HepG2 (cell line): ENCODE results near the gene GDPGP1. TPM values are rescaled to one million over a fixed set of nuclear protein-coding genes. Genes with fewer than 3 reads are reported as not detected.
"Not testable (repeated sequence)": the region's sequence is repeated elsewhere in the genome, so short reads cannot be mapped to it uniquely, and the experiment has no call there.

Experiments used
- ATAC-seq: fragments of 200-7000 bp; cut with Tn5 transposase; 3 replicates; pipeline ENCODE4 v1.9.1; 2020; ENCODE audit warnings: mild to moderate bottlenecking, moderate library complexity
- BruUV-seq: library from RNA; stranded (reverse); fragments of 400-500 nt; replicated peaks from 2 replicates; lab custom pipeline; 2021; lab: Mats Ljungman, UMichigan
- CTCF ChIA-PET: fragments of 300-600 bp; formaldehyde crosslinking; extraction: SDS; loops from one replicate; lab custom pipeline; 2021; ENCODE audit warnings: low total read pairs, inconsistent platforms, low intra/inter-chr PET ratio; lab: Yijun Ruan, JAX
- POLR2A ChIA-PET: fragments of 350-600 bp; sonication (Branson Sonifier 250); formaldehyde crosslinking; loops from one replicate; lab custom pipeline; 2020; ENCODE audit warnings: antibody characterized with exemption, inconsistent platforms; lab: Yijun Ruan, JAX
- DNase-seq: peaks from one replicate; pipeline ENCODE4 v3.0.0-alpha.2; 2015; ENCODE audit warnings: low spot score
- FAIRE-seq: peaks from 3 replicates; lab custom pipeline; 2011; peaks lifted over from hg19 to GRCh38; lab: Jason Lieb, UNC
- H2AFZ ChIP-seq: one replicate; pipeline ENCODE4 v1.6.1; 2011; ENCODE audit warnings: low read length, inconsistent platforms
- H3K27ac ChIP-seq: fragments of 300-600 bp; 3 replicates; pipeline ENCODE4 v1.8.0; 2011; ENCODE audit warnings: mixed run types, mild to moderate bottlenecking, mixed read lengths, low read length, inconsistent platforms; ENCODE audit not compliant: insufficient read depth; ENCODE audit errors: extremely low read length
- H3K27me3 ChIP-seq, 2 experiments: fragments of 200-600 bp in 1 of 2; 2 replicates in 1 of 2; 3 replicates in 1 of 2; pipeline versions ENCODE4 v1.6.0 to v1.8.0; 2011; ENCODE audit warnings: low read length in 2 of 2, mild to moderate bottlenecking in 2 of 2, moderate library complexity in 2 of 2, inconsistent platforms in 1 of 2; ENCODE audit not compliant: insufficient read depth in 2 of 2, control insufficient read depth in 1 of 2
- H3K36me3 ChIP-seq, 2 experiments: fragments of 200-600 bp in 1 of 2; replicated peaks in 1 of 2; 2 replicates in 1 of 2; 3 replicates in 1 of 2; pipeline versions ENCODE4 v1.5.1 to v1.8.0; 2011; ENCODE audit warnings: low read length in 2 of 2, inconsistent platforms in 1 of 2; ENCODE audit not compliant: insufficient read depth in 2 of 2, control insufficient read depth in 1 of 2
- H3K4me1 ChIP-seq: 2 replicates; pipeline ENCODE4 v1.5.1; 2012; ENCODE audit warnings: low read length, inconsistent platforms; ENCODE audit not compliant: insufficient read depth
- H3K4me2 ChIP-seq: 2 replicates; pipeline ENCODE4 v1.6.0; 2011; ENCODE audit warnings: low read depth, low read length, inconsistent platforms
- H3K4me3 ChIP-seq, 3 experiments: fragments of 200-600 bp in 1 of 3; sonication (generic), shearing (Covaris generic) in 1 of 3; replicated peaks in 1 of 3; 2 replicates each; pipeline ENCODE4 v1.5.1; 2011 to 2016; ENCODE audit warnings: low read length in 3 of 3, inconsistent platforms in 2 of 3, low read depth in 2 of 3, mild to moderate bottlenecking in 2 of 3, control low read depth in 1 of 3, mixed read lengths in 1 of 3; ENCODE audit not compliant: insufficient read depth in 1 of 3
- H3K79me2 ChIP-seq: one replicate; pipeline ENCODE4 v1.6.1; 2011; ENCODE audit warnings: low read length, inconsistent platforms; ENCODE audit not compliant: insufficient read depth
- H3K9ac ChIP-seq: 2 replicates; pipeline ENCODE4 v1.6.0; 2011; ENCODE audit warnings: mild to moderate bottlenecking, low read depth, low read length, inconsistent platforms; ENCODE audit not compliant: insufficient read depth
- H3K9me3 ChIP-seq: 2 replicates; pipeline ENCODE4 v1.5.1; 2012; ENCODE audit warnings: mild to moderate bottlenecking, low read length
- H4K20me1 ChIP-seq: 2 replicates; pipeline ENCODE4 v1.6.0; 2011; ENCODE audit warnings: inconsistent platforms, mild to moderate bottlenecking, low read length, moderate library complexity; ENCODE audit not compliant: insufficient read depth
- GATAD1 ChIP-seq: IDR thresholded peaks from 2 replicates; pipeline ENCODE4 v1.6.1; 2016; ENCODE audit warnings: missing genetic modification reagents, missing compliant biosample characterization
- HNRNPH1 ChIP-seq: fragments of 200-400 bp; formaldehyde crosslinking; optimal IDR thresholded peaks from 2 replicates; pipeline ENCODE3; 2017; ENCODE audit warnings: mild to moderate bottlenecking, low read depth, low read length
- KAT7 ChIP-seq: IDR thresholded peaks from 2 replicates; pipeline ENCODE4 v1.6.1; 2018; ENCODE audit warnings: borderline replicate concordance, missing compliant biosample characterization
- RARG ChIP-seq: sonication (generic); formaldehyde crosslinking; IDR thresholded peaks from 2 replicates; pipeline ENCODE4 v1.4.0; 2020; ENCODE audit warnings: low read depth, mild to moderate bottlenecking, missing genetic modification reagents
- SALL1 ChIP-seq: sonication (generic); formaldehyde crosslinking; IDR thresholded peaks from 2 replicates; pipeline ENCODE4 v1.8.0; 2022; ENCODE audit warnings: mild to moderate bottlenecking, missing genetic modification reagents
- SP1 ChIP-seq, 2 experiments: fragments of 450-650 bp in 1 of 2; sonication (generic) in 1 of 2; formaldehyde crosslinking in 1 of 2; IDR thresholded peaks; 2 replicates each; pipeline versions ENCODE4 v1.4.0 to v1.6.1; 2016 to 2020; ENCODE audit warnings: missing genetic modification reagents in 1 of 2
- ZBTB37 ChIP-seq: sonication (generic); formaldehyde crosslinking; IDR thresholded peaks from 2 replicates; pipeline ENCODE4 v1.4.0; 2020; ENCODE audit warnings: mild to moderate bottlenecking, missing genetic modification reagents
- ZFY ChIP-seq: sonication (generic); formaldehyde crosslinking; IDR thresholded peaks from 2 replicates; pipeline ENCODE4 v1.4.0; 2020; ENCODE audit warnings: missing genetic modification reagents
- ZNF207 ChIP-seq: fragments of 450-650 bp; IDR thresholded peaks from 2 replicates; pipeline ENCODE4 v1.6.1; 2016; ENCODE audit warnings: antibody characterized with exemption, borderline replicate concordance
- ZNF251 ChIP-seq: sonication (generic); formaldehyde crosslinking; IDR thresholded peaks from 2 replicates; pipeline ENCODE4 v1.9.0; 2021; ENCODE audit warnings: mild to moderate bottlenecking, missing genetic modification reagents
- ZNF451 ChIP-seq: sonication (generic); formaldehyde crosslinking; IDR thresholded peaks from 2 replicates; pipeline ENCODE4 v1.5.0; 2020; ENCODE audit warnings: mild to moderate bottlenecking, missing genetic modification reagents
- ZNF605 ChIP-seq: sonication (generic); formaldehyde crosslinking; IDR thresholded peaks from 2 replicates; pipeline ENCODE4 v1.8.0; 2022; ENCODE audit warnings: mild to moderate bottlenecking, missing genetic modification reagents
- ZNF639 ChIP-seq: conservative IDR thresholded peaks from 2 replicates; pipeline ENCODE4 v1.6.1; 2018; ENCODE audit warnings: missing genetic modification reagents
- WGBS: methylation state at CpG from one replicate; pipeline ENCODE4 v1.1.6; 2017; ENCODE audit warnings: low lambda C conversion rate; 5-methylcytosine and 5-hydroxymethylcytosine counted together
- in situ Hi-C: cut with HindIII; loops from 2 replicates; pipeline ENCODE4 v1.10.0; 2017; ENCODE audit warnings: low pct_unique_long_range_greater_than_20kb; ENCODE audit not compliant: extremely low pct_ligation_motif_present
- intact Hi-C: fragments of 100-400 bp; cut with micrococcal nuclease; formaldehyde crosslinking; loops from one replicate; pipeline ENCODE4 v1.10.0; 2022; ENCODE audit not compliant: unreplicated experiment
- polyA plus RNA-seq, 8 experiments: library from polyadenylated mRNA; depleted of rRNA in 3 of 8; stranded (reverse) in 7 of 8; unstranded in 1 of 8; fragments of >200 nt; fragmentation: Illumina TruSeq in 4 of 8; extraction: Trizol in 4 of 8; gene quantifications; 2 replicates each; pipeline versions ENCODE4 v1.2.1 to v1.2.3, GENCODE V29; 2011 to 2016; ENCODE audit warnings: low read depth in 4 of 8, missing spikeins in 1 of 8, mixed read lengths in 1 of 8; ENCODE audit not compliant: insufficient read depth in 1 of 8
- total RNA-seq, 5 experiments: library from RNA; depleted of rRNA; stranded (reverse); fragments of >200 nt; fragmentation: Illumina TruSeq; extraction: Trizol; gene quantifications; 2 replicates each; pipeline ENCODE4 v1.2.3, GENCODE V29; 2016; ENCODE audit warnings: low read depth in 1 of 5

The GDPGP1 gene
- total and polyA plus RNA-seq, 2 of the 13 experiments (the other 11 are each of a cell fraction or from before 2014, with no cell fraction given) = 1.5 to 4.3 TPM

GRCh38 chr15:90184786-90185704 is 49.0 kb upstream of the GDPGP1 start (continued):
- TF ChIP-seq GATAD1 (peak; percentile 49; the same call in 1 of the 2 replicates), ZNF207 (no peak), ZNF451 (CRISPR knock-in tag) (no peak), ZNF605 (no peak; the same call in 1 of the 2 replicates), ZNF251 (CRISPR knock-in tag) (no peak), ZBTB37 (CRISPR knock-in tag) (no peak)

- Histone ChIP-seq H3K79me2 (no peaks in the 10 kb centered on the region), H4K20me1 (no peaks in the 10 kb centered on the region), H3K36me3 (no peaks in the 10 kb centered on the region), H3K4me2 (no peak overlapping the region), H3K9ac (no peak overlapping the region), H3K4me1 (peaks cover 57% of the 10 kb centered on the region), H3K27ac (no peak overlapping the region), H3K4me3 (no peak overlapping the region), H2AFZ (no peak overlapping the region), H3K9me3 (no peaks in the 10 kb centered on the region), H3K27me3 (no peaks in the 10 kb centered on the region)
- WGBS = 73% methylated on average over 8 of the region's 8 CpGs
- no peak for ATAC-seq
- no peak for DNase-seq
- CTCF ChIA-PET = no interaction called here
- intact Hi-C loops = no loop called here
- TF ChIP-seq ZFY (CRISPR knock-in tag) = no peak
- TF ChIP-seq RARG (CRISPR knock-in tag) = no peak
- no peak for TF ChIP-seq SALL1
- no peak for TF ChIP-seq HNRNPH1
- TF ChIP-seq ZNF639 (CRISPR knock-in tag) = no peak
- TF ChIP-seq SP1 (IDR thresholded peaks at IDR 0.05) = no peak
- no peak for TF ChIP-seq SP1 (CRISPR knock-in tag; IDR thresholded peaks at IDR 0.05)
- no peak for TF ChIP-seq KAT7 (CRISPR knock-in tag)
- FAIRE-seq = no peak
- in situ Hi-C loops = no loop called here
- BruUV-seq = TSS peak; percentile 47
- POLR2A ChIA-PET = interaction anchor here (1.1 to 1.7 kb wide), 2 partner anchors 14 to 21 kb away, joined by 3 to 7 read pairs; partner anchors contain the start of gene SEMA4B
Observed at GRCh38 chr15:90187257-90187868, 46.6 kb upstream of the GDPGP1 start.

- H3K4me2 ChIP-seq, H3K9ac ChIP-seq, CTCF ChIA-PET, POLR2A ChIA-PET, intact Hi-C loops, H2AFZ ChIP-seq, H3K4me3 ChIP-seq, H3K9me3 ChIP-seq, H3K79me2 ChIP-seq, H3K36me3 ChIP-seq, H3K27ac ChIP-seq, DNase-seq, ATAC-seq, FAIRE-seq, H3K27me3 ChIP-seq, in situ Hi-C loops, H4K20me1 ChIP-seq, BruUV-seq: not testable (repeated sequence)
- 95% methylated on average over 7 of the region's 7 CpGs for WGBS
- peaks cover 64% of the 10 kb centered on the region for H3K4me1 ChIP-seq
Observed at GRCh38 chr15:90188065-90188464, 45.9 kb upstream of the GDPGP1 start.
